Ovary (tissue), 3 donors: Measurements from ENCODE around the gene C1orf53.

Experiments used
- CTCF ChIP-seq, 3 donors: fragments of 450-650 bp in 2 of 3; fragments of 200-600 bp in 1 of 3; IDR thresholded peaks; one replicate each; pipeline versions ENCODE4 v1.5.1 to v1.8.0; 2016 to 2022; ENCODE audit warnings: antibody characterized with exemption in 3 of 3, mild to moderate bottlenecking in 1 of 3
- EP300 ChIP-seq: sonication (generic); formaldehyde crosslinking; IDR thresholded peaks from one replicate; pipeline ENCODE4 v1.6.1; 2017; ENCODE audit warnings: antibody characterized with exemption
- POLR2A ChIP-seq: fragments of 450-650 bp; IDR thresholded peaks from one replicate; pipeline ENCODE4 v1.6.1; 2017; ENCODE audit warnings: antibody characterized with exemption, mild to moderate bottlenecking, moderate library complexity
- donor health status: DM: no; HTN: no; CAD: no.

DNA sequence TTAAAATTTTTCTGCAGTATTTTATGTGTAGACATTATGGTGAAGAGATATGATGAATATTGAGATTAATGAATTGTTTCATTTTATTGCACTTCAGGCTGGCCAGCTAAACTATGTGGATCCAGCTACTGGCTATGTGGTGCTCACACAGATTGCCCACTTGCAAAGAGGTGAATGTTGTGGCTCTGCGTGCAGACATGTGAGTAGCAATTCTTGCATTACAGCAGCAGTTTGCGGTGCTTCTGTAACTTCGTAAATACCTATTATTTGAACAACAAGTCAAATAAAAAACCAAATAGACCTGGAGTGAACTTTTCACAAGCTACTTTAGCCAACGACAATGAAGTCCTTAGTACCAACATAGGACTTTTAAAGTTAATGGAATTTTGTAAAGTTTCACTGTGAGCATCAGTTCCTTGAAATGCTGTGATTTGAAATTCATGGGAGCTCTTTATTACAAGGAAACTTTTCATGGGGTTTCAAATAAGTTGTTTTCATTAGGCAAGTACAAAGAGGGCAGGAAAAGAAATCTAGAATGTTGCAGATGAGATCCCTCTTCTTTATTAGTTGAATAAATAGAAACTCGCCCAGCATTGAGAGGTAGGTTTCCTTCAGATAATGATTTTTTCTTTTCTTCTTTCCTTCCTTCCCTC is 3.4 kb downstream of the C1orf53 start:
- no peak for TF ChIP-seq POLR2A
- no peak for TF ChIP-seq CTCF (IDR thresholded peaks at IDR 0.05)
- no peak for TF ChIP-seq EP300
